ENCODE measurements around the gene RPS6KA2.

Gene RPS6KA2

DNA sequence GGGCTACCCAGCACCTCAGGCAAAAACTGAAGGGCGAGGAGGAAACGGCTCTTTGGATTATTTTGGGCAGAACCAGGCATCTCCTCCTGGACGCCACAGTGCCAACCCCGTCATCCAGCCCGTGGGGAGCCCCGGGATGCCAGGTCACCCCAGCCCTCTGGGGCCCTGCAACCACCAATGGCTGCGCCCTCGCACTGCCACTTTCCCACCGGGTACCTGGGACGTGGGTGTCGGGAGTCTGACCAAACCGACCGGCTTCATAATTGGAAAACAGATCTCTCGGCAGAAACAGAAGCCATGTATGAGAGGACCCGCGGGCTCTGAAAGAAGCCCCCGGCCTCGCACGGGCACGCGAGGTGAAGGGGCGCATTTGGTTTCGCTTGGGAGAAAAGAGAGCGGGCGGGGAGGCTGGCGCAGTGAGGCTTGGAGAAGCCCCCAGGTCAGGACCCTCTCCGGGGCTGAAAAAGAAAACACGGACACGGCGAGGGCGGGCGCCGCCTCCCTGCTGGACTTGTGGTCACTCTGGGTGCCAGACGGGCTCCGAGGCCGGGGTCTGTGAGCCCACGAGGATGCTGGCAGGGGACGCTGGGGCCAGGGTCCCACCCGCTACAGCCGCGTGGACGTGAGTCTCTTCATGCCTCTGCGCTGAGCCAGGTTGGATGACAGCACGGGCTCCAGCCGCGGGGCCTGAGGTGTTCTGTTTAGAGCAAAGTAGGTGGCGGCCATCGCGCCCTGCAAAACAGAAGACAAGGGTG lies 214.7 kb downstream of the RPS6KA2 start:
- no peak overlapping the region for H3K4me3 ChIP-seq (replicated peaks in 1 of 2; ENCODE audit: low read depth in 2 of 2, low read length in 2 of 2)
- TF ChIP-seq, protein P1, sequence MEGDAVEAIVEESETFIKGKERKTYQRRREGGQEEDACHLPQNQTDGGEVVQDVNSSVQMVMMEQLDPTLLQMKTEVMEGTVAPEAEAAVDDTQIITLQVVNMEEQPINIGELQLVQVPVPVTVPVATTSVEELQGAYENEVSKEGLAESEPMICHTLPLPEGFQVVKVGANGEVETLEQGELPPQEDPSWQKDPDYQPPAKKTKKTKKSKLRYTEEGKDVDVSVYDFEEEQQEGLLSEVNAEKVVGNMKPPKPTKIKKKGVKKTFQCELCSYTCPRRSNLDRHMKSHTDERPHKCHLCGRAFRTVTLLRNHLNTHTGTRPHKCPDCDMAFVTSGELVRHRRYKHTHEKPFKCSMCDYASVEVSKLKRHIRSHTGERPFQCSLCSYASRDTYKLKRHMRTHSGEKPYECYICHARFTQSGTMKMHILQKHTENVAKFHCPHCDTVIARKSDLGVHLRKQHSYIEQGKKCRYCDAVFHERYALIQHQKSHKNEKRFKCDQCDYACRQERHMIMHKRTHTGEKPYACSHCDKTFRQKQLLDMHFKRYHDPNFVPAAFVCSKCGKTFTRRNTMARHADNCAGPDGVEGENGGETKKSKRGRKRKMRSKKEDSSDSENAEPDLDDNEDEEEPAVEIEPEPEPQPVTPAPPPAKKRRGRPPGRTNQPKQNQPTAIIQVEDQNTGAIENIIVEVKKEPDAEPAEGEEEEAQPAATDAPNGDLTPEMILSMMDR (IDR thresholded peaks at IDR 0.05; ENCODE audit: low read depth, low read length): no peak

DNA sequence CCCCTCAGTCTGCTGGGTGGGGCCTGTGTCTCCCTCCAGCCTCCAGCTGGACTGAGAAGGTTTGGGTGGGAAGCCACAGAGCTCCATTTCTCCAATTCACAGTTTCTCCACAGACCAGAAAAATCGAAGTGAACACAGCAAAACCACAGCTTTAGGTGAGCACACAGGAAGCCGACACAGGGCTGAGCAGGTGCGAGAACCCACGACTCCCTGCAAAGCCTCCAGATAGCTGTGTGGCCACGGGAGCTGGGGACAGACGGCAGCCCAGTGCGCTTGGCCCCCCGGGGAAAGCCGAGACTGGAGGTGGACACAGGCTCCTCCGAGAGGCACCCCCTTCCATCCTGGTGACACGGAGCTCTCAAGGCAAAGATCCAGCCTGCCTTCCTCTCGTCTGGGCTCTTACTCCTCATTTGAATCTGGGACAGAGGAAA lies 215.3 kb downstream of the RPS6KA2 start:
- H3K4me3 ChIP-seq (replicated peaks in 1 of 2; ENCODE audit: low read depth in 2 of 2, low read length in 2 of 2): no peak overlapping the region
- no peak for DNase-seq (ENCODE audit: low read depth in 2 of 2)

More for the DNA sequence above, 214.7 kb downstream of the RPS6KA2 start:
- no peak for DNase-seq (ENCODE audit: low read depth in 2 of 2)

DNA sequence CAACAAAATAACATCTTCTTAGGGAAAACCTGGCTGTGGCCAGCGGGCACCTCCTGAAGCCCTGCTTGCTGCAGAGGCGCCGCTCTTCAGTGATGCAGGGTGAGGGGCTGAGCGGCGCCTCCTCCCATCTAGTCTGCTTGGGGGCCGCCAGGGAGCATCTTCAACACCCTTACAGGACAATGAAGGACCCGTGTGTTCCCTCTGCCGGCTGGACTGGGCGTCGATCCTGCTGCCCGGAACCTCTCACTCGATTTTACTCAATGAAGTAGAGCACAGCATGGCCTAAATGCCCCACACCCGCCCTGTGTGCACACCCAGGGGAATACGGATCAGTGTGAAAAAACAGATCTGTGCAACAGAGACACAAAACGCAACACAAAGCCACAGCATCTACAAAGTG lies 215.8 kb downstream of the RPS6KA2 start:
- no peak for DNase-seq (ENCODE audit: low read depth in 2 of 2)
- TF ChIP-seq, protein P1 (IDR thresholded peaks at IDR 0.05; ENCODE audit: low read depth, low read length): no peak
- no peak overlapping the region for H3K4me3 ChIP-seq (replicated peaks in 1 of 2; ENCODE audit: low read depth in 2 of 2, low read length in 2 of 2)

More for the DNA sequence above, 215.3 kb downstream of the RPS6KA2 start:
- TF ChIP-seq, protein P1 (IDR thresholded peaks at IDR 0.05; ENCODE audit: low read depth, low read length): no peak

DNA sequence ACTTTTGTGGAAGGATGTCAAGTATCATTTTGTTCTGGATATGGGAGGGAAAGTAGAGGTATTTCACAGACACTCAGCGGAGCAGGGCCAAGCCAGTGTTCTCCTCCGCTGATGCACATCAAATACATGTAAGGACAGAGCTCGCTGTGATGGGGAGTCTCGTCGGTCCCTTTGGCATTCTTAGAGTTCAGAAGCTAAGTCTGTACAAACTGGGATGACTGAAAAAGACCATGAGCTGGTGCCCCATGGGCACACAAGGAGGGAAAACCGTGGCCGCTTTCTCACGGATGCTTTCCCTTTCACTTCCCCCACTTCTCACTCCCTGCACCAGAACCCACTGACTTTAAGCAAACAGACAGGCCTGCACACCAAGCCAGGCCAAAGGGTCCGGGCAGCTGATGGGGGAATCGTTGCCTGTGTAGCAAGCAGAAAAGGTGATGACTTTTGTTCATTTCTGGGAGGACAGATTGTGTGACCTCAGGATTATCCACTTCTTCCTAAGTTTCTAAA lies 216.6 kb downstream of the RPS6KA2 start:
- H3K4me3 ChIP-seq (replicated peaks in 1 of 2; ENCODE audit: low read depth in 2 of 2, low read length in 2 of 2): no peak overlapping the region
- TF ChIP-seq, protein P1 (IDR thresholded peaks at IDR 0.05; ENCODE audit: low read depth, low read length): no peak
- DNase-seq (ENCODE audit: low read depth in 2 of 2): no peak

DNA sequence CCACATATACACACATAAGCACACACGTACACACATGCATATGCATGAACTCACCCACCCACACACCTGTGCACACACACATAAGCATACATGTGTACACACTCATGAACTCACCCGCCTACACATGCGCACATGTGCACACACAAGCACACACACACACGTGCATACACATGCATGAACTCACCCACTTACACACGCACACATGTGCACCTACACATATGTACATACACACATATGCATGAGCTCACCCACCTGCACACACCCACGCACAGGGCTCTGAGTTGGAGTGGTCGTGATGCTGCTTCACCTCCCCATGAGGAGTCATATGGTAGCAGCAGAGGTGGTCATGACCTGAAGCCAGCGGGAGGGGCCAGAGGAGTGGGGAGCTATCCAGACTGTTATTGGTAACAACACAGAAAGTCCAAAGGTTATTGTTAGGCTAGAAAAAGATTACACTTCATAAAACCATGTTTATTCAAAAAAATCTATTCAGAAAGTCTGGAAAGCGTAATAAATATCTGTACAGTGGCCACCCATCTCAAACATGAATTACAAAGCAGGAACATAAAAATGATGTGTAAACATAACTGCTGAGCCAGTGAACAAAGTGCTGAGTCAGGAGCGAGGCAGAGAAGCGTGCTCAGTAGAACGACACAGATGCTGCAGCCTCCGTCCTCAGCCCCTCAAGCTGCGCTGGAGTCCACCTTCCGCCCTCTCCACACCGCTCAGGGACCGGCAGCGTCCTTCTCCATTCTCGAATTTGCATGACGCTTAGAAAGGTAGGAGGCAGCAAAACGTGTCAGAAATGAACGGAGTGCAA lies 217.9 kb downstream of the RPS6KA2 start:
- H3K4me3 ChIP-seq (replicated peaks in 1 of 2; ENCODE audit: low read depth in 2 of 2, low read length in 2 of 2): no peak overlapping the region
- DNase-seq (ENCODE audit: low read depth in 2 of 2): no peak
- TF ChIP-seq, protein P1 (IDR thresholded peaks at IDR 0.05; ENCODE audit: low read depth, low read length): no peak

DNA sequence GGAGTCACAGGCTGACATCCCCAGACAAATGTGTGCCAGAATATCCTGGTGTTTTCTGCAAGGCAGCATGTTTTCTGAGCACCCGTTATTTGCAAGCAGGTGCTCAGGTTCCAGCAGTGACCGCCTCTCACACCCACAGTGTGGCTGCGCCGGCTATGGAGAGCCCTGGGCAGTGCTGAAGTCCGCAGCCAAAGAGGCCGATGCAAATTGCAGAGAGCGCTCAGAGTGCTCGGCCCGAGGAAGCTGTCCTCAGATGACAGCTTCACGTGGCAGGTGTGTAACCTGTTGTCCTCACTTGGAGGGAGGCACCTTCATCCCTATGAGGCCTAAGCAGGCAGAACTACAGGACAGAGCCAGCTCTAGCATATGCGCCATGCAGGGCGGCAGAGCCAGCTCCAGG lies 220.9 kb downstream of the RPS6KA2 start:
- no peak overlapping the region for H3K4me3 ChIP-seq (replicated peaks in 1 of 2; ENCODE audit: low read depth in 2 of 2, low read length in 2 of 2)
- TF ChIP-seq, protein P1 (IDR thresholded peaks at IDR 0.05; ENCODE audit: low read depth, low read length): no peak
- DNase-seq (ENCODE audit: low read depth in 2 of 2): no peak
